ENCODE results near the gene MAN1A1.

Gene MAN1A1

GRCh38 chr6:119325559-119326265, 23.8 kb downstream of the MAN1A1 start:
- Histone ChIP-seq H3K27me3 (ENCODE audit: insufficient read depth, low read depth) (no peaks in the 10 kb centered on the region), H4K20me1 (ENCODE audit: insufficient read depth) (no peaks in the 10 kb centered on the region), H3K4me3 (IDR thresholded peaks at IDR 0.05; ENCODE audit: insufficient read depth, low read depth, low read length) (no peak overlapping the region), H3K27ac (no peak overlapping the region), H2AFZ (ENCODE audit: low read depth) (no peak overlapping the region), H3K9ac (no peak overlapping the region), H3K4me1 (ENCODE audit: low read depth, poor library complexity, severe bottlenecking) (peaks cover 9% of the 10 kb centered on the region), H3K4me2 (no peak overlapping the region), H3K36me3 (ENCODE audit: insufficient read depth) (no peaks in the 10 kb centered on the region), H3K79me2 (ENCODE audit: insufficient read depth, low read depth) (peaks cover 22% of the 10 kb centered on the region; the same call in 1 of the 2 replicates)
- no peak for TF ChIP-seq CTCF (conservative IDR thresholded peaks at IDR 0.05; ENCODE audit: low read depth, low read length)

- H3K4me3 ChIP-seq (IDR thresholded peaks at IDR 0.05; ENCODE audit: insufficient read depth, low read depth, low read length): no peak overlapping the region
- no peaks in the 10 kb centered on the region for H4K20me1 ChIP-seq (ENCODE audit: insufficient read depth)
- no peak overlapping the region for H3K4me2 ChIP-seq
- H3K79me2 ChIP-seq (ENCODE audit: insufficient read depth, low read depth): peaks cover 22% of the 10 kb centered on the region; the same call in 1 of the 2 replicates
- H3K4me1 ChIP-seq (ENCODE audit: low read depth, poor library complexity, severe bottlenecking): peaks cover 9% of the 10 kb centered on the region
- H3K27me3 ChIP-seq (ENCODE audit: insufficient read depth, low read depth): no peaks in the 10 kb centered on the region
- no peak for TF ChIP-seq CTCF (conservative IDR thresholded peaks at IDR 0.05; ENCODE audit: low read depth, low read length)
- H3K9ac ChIP-seq: no peak overlapping the region
- no peak overlapping the region for H3K27ac ChIP-seq
- no peak overlapping the region for H2AFZ ChIP-seq (ENCODE audit: low read depth)
- H3K36me3 ChIP-seq (ENCODE audit: insufficient read depth): no peaks in the 10 kb centered on the region
Observed at GRCh38 chr6:119324718-119325117, 24.8 kb downstream of the MAN1A1 start.

GRCh38 chr6:119323931-119324330, 25.6 kb downstream of the MAN1A1 start:
- Histone ChIP-seq H3K9ac (no peak overlapping the region), H3K27ac (no peak overlapping the region)
- TF ChIP-seq CTCF (conservative IDR thresholded peaks at IDR 0.05; ENCODE audit: low read depth, low read length): no peak

GRCh38 chr6:119323478-119323877, 26.1 kb downstream of the MAN1A1 start:
- peaks cover 15% of the 10 kb centered on the region; the same call in 1 of the 2 replicates for H3K79me2 ChIP-seq (ENCODE audit: insufficient read depth, low read depth)
- no peak for TF ChIP-seq CTCF (conservative IDR thresholded peaks at IDR 0.05; ENCODE audit: low read depth, low read length)
- H2AFZ ChIP-seq (ENCODE audit: low read depth): no peak overlapping the region
- H3K9ac ChIP-seq: no peak overlapping the region
- peaks cover 7% of the 10 kb centered on the region for H3K4me1 ChIP-seq (ENCODE audit: low read depth, poor library complexity, severe bottlenecking)
- no peak overlapping the region for H3K4me3 ChIP-seq (IDR thresholded peaks at IDR 0.05; ENCODE audit: insufficient read depth, low read depth, low read length)
- no peaks in the 10 kb centered on the region for H3K27me3 ChIP-seq (ENCODE audit: insufficient read depth, low read depth)
- no peak overlapping the region for H3K27ac ChIP-seq
- H3K36me3 ChIP-seq (ENCODE audit: insufficient read depth): no peaks in the 10 kb centered on the region
- no peak overlapping the region for H3K4me2 ChIP-seq
- H4K20me1 ChIP-seq (ENCODE audit: insufficient read depth): no peaks in the 10 kb centered on the region

More at GRCh38 chr6:119323931-119324330, 25.6 kb downstream of the MAN1A1 start:
- Histone ChIP-seq H3K4me1 (ENCODE audit: low read depth, poor library complexity, severe bottlenecking) (peaks cover 9% of the 10 kb centered on the region), H3K79me2 (ENCODE audit: insufficient read depth, low read depth) (peaks cover 17% of the 10 kb centered on the region; the same call in 1 of the 2 replicates), H2AFZ (ENCODE audit: low read depth) (no peak overlapping the region), H3K27me3 (ENCODE audit: insufficient read depth, low read depth) (no peaks in the 10 kb centered on the region), H3K4me3 (IDR thresholded peaks at IDR 0.05; ENCODE audit: insufficient read depth, low read depth, low read length) (no peak overlapping the region), H3K36me3 (ENCODE audit: insufficient read depth) (no peaks in the 10 kb centered on the region), H4K20me1 (ENCODE audit: insufficient read depth) (no peaks in the 10 kb centered on the region), H3K4me2 (no peak overlapping the region)
